ENCODE results near the gene RCSD1.

The RCSD1 gene

GRCh38 chr1:167618789-167619188 lies 11.2 kb upstream of the RCSD1 start:
- DNase-seq = no peak

- no peak for DNase-seq
Measured at GRCh38 chr1:167620002-167620401, 10.0 kb upstream of the RCSD1 start.

- DNase-seq = no peak
Measured at GRCh38 chr1:167621780-167622313, 8.2 kb upstream of the RCSD1 start.

GRCh38 chr1:167623951-167624350 lies 6.1 kb upstream of the RCSD1 start:
- DNase-seq = no peak

DNA sequence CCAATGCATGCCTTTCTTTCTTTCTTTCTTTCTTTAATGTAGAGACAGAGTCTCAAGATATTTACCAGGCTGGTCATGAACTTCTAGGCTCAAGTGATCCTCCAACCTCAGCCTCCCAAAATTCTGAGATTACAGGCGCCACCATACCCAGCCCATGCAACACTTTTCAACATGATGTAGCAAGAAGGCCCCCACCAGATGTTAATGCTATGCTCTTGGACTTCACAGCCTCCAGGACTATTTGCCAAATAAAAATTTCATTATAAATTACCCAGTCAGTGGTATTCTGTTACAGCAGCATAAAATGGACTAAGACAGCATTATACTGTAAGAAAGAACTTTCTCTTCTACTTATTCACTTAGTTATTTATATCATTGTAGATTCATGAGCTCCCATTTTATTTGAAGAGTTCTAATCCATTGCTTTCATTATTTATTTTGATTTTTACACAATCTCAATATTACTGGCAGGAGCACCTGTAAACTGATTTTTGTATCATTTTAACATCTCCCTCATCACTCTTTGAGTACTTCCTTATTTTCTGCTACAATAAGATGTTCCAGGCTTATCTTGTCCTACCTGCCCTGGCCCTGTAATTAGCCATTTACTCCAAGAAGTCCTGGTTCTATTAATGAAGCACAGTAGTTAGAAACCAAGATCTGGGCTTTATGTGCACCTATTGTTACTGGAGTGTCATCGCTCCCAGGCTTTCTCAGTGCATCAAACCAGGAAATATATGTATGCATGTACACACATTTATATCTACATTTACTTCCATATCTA lies 4.8 kb upstream of the RCSD1 start:
- no peak for DNase-seq

GRCh38 chr1:167627615-167627864 lies 2.5 kb upstream of the RCSD1 start:
- no peak for DNase-seq

GRCh38 chr1:167627865-167628641 lies 2.0 kb upstream of the RCSD1 start:
- DNase-seq = peak; percentile 93

DNA sequence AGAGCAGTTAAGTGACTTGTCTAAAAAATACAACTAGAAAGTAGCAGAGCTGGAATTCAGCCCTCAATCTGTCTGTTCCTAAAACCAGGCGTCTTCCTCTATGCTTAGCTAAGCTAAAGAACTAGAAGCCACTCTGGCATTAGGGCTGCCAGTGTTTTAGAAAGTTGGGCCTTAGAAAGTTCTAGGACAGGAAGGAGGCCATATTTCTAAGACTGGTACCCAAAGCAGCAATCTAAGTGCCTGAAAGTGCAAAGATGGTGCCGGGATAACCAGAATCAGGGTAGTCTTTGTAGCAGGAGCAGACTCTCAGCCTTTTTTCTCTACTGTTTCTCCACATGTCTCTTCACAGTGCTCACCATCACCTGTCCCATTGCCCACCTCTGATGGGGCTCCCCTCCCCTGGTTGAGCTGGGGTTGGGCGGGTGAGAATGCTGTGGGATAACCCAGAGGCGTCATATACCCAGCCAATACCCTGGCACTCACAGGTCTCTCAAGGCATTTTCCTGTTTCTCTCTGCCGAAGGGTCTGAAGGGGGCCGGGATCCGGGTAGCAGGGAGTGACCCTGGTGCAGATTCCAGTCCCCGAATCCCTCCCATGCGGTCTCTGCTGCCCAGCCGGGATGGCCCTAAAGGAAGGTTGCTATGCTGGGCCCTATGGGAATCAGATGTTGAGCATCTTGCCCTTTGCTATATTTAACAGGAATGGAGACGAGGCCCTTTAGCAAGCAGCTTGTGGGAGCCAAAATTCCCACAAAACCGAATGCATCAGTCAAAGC lies 1.1 kb upstream of the RCSD1 start:
- peak; percentile 34 for DNase-seq

DNA sequence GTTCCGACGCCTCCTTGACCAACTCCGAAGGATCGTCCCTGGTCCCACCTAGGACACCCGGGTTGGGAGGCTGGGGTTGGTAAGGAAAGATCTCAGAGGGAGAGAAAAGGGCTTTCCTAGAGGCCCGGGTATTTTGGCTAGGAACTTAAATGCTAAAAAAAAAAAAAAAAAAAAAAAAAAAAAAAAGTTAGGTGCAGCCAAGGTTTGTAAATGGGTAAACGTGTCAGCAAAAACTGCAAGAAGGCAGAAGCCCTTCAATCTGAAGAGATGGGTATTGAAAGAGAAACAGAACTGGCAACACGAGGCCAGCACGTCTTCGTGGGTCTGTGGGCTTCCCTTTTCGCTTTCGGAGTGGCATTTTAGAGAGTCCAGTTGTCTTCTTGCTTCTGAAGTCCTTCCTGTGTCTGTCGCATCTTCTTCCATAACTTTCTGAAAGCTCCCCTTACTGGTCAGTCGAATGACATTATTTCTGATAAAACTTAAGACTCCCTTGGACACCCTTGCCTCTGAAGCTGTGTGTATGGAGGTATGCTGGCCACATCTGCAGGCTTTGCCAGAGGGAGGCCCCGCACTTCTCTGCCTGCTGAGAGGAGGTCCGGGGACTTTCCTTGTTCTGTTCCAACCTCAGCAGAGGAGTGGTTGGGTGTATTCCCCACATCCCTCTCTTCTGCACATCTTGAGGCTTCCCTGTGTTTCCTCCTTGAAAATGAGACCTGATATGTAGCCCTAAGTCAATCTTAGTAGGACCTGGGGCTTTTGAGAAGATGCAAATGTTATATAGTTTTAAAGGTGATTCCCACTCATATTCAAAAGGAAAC lies 745 bp downstream of the RCSD1 start:
- peak; percentile 46 for DNase-seq

DNA sequence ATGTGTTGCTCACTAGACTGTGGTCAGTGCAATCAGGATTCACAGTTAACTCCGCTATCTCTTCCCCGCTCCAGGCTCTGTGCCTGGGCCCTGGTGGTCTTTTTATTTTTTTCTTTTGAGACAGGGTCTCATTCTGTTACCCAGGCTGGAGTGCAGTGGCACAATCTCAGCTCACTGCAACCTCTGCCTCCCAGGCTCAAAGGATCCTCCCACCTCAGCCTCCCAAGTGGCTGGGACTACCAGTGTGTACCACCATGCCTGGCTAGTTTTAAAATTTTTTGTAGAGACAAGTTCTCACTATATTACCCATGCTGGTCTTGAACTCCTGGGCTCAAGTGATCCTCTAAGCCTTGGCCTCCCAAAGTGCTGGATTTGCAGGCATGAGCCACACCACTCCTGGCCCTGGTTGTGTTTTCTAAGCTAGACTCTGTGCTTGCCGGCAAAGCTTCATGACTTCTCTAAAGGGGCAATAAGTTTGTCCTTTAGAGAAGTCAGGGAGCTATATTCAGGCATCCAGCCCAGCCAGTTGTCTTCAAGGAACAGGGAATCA lies 1.4 kb downstream of the RCSD1 start:
- DNase-seq = no peak

GRCh38 chr1:167631936-167632614 lies 2.0 kb downstream of the RCSD1 start:
- peak; percentile 64 for DNase-seq

DNA sequence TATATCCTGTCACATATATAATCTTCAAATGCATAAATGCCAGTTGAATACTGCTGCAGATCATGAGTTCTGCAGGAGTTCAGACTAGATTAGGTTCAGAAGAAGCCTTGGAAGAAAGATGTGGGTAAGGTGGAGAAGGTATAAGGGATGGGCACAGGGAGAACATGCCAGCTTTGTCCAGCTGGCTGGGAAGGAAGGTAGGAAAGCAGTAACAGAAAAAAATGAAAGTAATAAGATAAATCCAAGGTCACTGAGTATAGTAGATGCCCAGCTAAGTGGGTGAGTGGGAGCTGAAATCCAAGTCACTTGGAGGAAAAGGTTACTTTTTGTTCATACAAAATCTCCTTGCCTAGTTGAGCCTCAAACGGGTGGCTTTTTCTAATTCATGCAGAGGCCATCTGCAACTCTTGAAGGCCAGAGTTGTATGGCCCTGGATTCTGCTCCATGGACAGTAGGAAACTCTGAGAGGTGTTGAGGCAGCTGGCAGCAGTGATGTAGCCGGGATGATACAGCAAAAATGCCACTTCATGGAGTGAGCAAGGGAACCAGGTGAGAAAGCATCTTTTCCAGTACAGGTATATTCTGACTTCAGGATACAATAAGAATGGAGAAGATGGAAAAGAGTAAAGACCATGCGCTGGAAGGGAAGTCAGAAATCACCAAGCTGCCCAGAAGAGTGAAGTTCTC lies 3.4 kb downstream of the RCSD1 start:
- DNase-seq = no peak

DNA sequence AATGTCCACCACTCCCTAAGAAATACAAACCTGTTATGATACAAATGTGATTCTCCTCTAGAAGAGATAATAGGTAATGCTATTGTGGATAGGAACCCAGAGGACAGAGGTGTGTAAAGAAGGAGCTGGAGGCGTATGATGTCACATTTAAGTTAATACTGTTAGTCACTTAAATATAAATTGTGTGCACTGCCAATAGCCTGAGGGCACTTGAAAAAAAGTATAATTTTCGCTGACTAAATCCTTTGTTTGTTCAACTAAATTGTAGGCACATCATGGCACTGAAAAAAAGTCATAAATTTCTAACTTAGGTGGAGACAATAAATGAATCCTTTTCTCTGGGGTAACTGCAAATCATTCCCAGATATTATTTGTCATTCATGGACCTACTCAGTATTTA lies 4.4 kb downstream of the RCSD1 start:
- no peak for DNase-seq

- no peak for DNase-seq
Measured at GRCh38 chr1:167635156-167635648, 5.2 kb downstream of the RCSD1 start.

- no peak for DNase-seq
Measured at GRCh38 chr1:167635941-167636340, 5.9 kb downstream of the RCSD1 start.

GRCh38 chr1:167638064-167638463 lies 8.0 kb downstream of the RCSD1 start:
- DNase-seq = no peak

GRCh38 chr1:167640051-167640450 lies 10.0 kb downstream of the RCSD1 start:
- no peak for DNase-seq

GRCh38 chr1:167641786-167642500 lies 11.9 kb downstream of the RCSD1 start:
- peak; percentile 82 for DNase-seq

GRCh38 chr1:167642501-167642826 lies 12.4 kb downstream of the RCSD1 start:
- DNase-seq = no peak

DNA sequence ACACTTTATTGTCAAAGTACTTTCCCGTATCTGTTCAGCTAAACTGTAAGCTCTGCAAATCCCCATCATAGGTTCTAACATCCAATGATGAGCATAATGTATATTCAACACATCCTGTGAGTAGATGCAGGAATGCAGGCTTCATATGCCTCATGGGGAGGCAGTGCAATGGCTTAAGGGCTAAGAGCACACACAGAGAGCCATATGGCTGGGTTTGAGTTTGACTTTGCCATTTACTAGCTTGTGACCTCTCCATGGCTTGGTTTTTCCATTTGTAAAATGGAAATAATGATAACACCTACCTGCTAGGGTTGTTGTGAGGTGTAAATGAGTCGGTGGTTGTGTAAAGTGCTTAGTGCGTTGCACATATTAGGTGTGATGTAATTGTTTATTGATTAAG lies 13.4 kb downstream of the RCSD1 start:
- DNase-seq = no peak
